Colonic mucosa (tissue), 4 donors: ENCODE measurements around the gene HADH. TPM values are rescaled to one million over a fixed set of nuclear protein-coding genes. Genes with fewer than 3 reads are reported as not detected.
A peak's percentile ranks its signal among the peaks of the same experiment; 100 is the strongest.

Experiments used
- DNase-seq: peaks from one replicate; pipeline ENCODE4 v3.0.0-alpha.2; 2020
- H3K27ac ChIP-seq: fragments of 200-600 bp; one replicate; pipeline ENCODE4 v1.8.0; 2021
- H3K27me3 ChIP-seq: fragments of 200-600 bp; one replicate; pipeline ENCODE4 v1.8.0; 2021
- H3K36me3 ChIP-seq: fragments of 200-600 bp; one replicate; pipeline ENCODE4 v1.8.0; 2021
- H3K4me1 ChIP-seq: fragments of 200-600 bp; one replicate; pipeline ENCODE4 v1.8.0; 2021; ENCODE audit warnings: mild to moderate bottlenecking
- H3K4me3 ChIP-seq: fragments of 200-600 bp; one replicate; pipeline ENCODE4 v1.8.0; 2021
- H3K9ac ChIP-seq, 2 donors: one replicate each; pipeline ENCODE4 v1.7.0; 2013; ENCODE audit warnings: control low read depth in 2 of 2, low read depth in 2 of 2, low read length in 2 of 2
- H3K9me3 ChIP-seq: fragments of 200-600 bp; one replicate; pipeline ENCODE4 v1.8.0; 2021
- intact Hi-C: fragments of 100-400 bp; cut with DNase I; formaldehyde crosslinking; loops from one replicate; pipeline ENCODE4 v1.14.1; 2022
- total RNA-seq, 2 donors: library from RNA; stranded (reverse); fragmentation: NEBNext Ultra II Directional in 1 of 2; extraction: Animal tissue kit (Norgen Biotek cat#: 25700) in 1 of 2; gene quantifications; one replicate each; pipeline ENCODE4 v1.2.1, GENCODE V29; 2021
- TF ChIP-seq, protein P1 (sequence below): fragments of 200-600 bp; IDR thresholded peaks from one replicate; pipeline ENCODE4 v1.8.0; 2022; ENCODE audit warnings: antibody characterized with exemption, mild to moderate bottlenecking
- donor health status: healthy.
- donor health status: DM: no; HTN: no; CAD: no.
- donor health status: DM: no; HTN: no; CAD: no.

HADH gene
- total RNA-seq, 2 donors from 2014 or later, result 121 to 213 TPM

- H3K9ac ChIP-seq, result no peak overlapping the region
- H3K9me3 ChIP-seq, result no peaks in the 10 kb centered on the region
- no peak for DNase-seq
- no peak overlapping the region for H3K4me3 ChIP-seq
- no peaks in the 10 kb centered on the region for H3K36me3 ChIP-seq
- no peaks in the 10 kb centered on the region for H3K4me1 ChIP-seq
- H3K27me3 ChIP-seq, result no peaks in the 10 kb centered on the region
- intact Hi-C loops, result loop anchor here (5.0 to 10.0 kb wide), 2 partner anchors 470 to 547 kb away; no protein-coding TSS in a partner anchor
- TF ChIP-seq, protein P1, sequence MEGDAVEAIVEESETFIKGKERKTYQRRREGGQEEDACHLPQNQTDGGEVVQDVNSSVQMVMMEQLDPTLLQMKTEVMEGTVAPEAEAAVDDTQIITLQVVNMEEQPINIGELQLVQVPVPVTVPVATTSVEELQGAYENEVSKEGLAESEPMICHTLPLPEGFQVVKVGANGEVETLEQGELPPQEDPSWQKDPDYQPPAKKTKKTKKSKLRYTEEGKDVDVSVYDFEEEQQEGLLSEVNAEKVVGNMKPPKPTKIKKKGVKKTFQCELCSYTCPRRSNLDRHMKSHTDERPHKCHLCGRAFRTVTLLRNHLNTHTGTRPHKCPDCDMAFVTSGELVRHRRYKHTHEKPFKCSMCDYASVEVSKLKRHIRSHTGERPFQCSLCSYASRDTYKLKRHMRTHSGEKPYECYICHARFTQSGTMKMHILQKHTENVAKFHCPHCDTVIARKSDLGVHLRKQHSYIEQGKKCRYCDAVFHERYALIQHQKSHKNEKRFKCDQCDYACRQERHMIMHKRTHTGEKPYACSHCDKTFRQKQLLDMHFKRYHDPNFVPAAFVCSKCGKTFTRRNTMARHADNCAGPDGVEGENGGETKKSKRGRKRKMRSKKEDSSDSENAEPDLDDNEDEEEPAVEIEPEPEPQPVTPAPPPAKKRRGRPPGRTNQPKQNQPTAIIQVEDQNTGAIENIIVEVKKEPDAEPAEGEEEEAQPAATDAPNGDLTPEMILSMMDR, result no peak
- no peak overlapping the region for H3K27ac ChIP-seq
Observed at GRCh38 chr4:108024878-108025165, 35.1 kb downstream of the HADH start.

DNA sequence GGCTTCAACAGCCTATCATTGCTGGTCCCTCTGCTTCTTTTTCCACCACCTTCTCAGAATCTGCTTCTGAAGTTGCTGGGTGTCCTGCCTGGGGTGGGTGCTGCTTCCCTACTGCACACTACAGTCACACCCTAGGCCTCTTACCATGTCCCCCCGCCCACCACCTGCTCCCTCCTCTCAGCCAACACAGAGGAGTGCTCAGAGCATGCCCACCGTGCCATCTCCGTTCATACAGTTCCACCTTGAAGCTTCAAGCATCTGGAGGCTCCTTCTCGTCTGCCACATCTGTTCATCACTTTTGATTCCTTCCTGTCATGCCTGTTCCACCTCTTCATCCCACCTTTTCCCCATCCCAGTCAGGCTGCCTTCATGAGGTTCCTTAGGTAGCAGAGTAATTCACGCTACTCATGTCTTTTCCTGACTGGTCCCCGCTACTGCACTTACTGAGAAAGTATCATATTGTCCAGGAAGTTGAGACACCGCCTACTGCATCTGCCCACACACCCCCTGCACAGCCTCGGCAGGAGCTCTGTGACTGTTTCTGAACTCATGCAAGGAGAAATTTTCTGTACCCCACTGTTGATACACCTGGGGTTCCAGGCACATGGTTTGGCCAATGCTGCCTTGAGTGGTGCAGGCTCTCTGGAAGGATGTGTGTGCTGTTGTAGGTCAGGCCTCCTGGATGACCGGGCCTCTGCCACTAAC lies 39.5 kb downstream of the HADH start:
- Histone ChIP-seq H3K9ac (no peak overlapping the region), H3K27me3 (no peaks in the 10 kb centered on the region), H3K4me3 (no peak overlapping the region), H3K4me1 (no peaks in the 10 kb centered on the region), H3K36me3 (no peaks in the 10 kb centered on the region), H3K27ac (no peak overlapping the region), H3K9me3 (no peaks in the 10 kb centered on the region)
- TF ChIP-seq, protein P1, result no peak
- intact Hi-C loops, result loop anchor here (10.0 kb wide), 1 partner anchor 466 kb away; no protein-coding TSS in a partner anchor
- no peak for DNase-seq

DNA sequence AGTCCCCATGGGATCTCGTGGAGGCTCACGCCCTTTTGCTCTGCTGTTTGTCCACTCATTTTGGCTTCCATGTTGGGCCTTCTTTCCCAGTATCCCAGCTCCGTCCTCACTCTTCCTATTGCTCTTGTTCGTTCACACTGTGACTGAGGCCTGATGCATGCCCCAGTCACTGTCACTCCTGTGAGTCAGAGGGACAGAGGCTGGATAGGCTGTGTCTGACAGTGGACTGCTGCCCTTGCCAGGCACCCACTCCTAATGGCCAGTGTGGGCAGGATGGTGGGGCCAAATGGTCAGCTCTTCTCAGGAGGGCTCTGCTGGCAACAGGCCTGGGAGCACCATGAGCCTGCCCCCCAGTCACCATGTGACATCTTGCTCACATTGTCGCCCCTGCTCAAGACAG lies 40.0 kb downstream of the HADH start:
- H3K36me3 ChIP-seq, result no peaks in the 10 kb centered on the region
- no peaks in the 10 kb centered on the region for H3K9me3 ChIP-seq
- TF ChIP-seq, protein P1, result no peak
- H3K4me3 ChIP-seq, result no peak overlapping the region
- DNase-seq, result no peak
- intact Hi-C loops, result loop anchor here (10.0 kb wide), 1 partner anchor 465 kb away; no protein-coding TSS in a partner anchor
- H3K27me3 ChIP-seq, result no peaks in the 10 kb centered on the region
- no peaks in the 10 kb centered on the region for H3K4me1 ChIP-seq
- H3K27ac ChIP-seq, result no peak overlapping the region
- H3K9ac ChIP-seq, result no peak overlapping the region

- Histone ChIP-seq H3K27me3 (no peaks in the 10 kb centered on the region), H3K36me3 (no peaks in the 10 kb centered on the region)
- DNase-seq, result peak; percentile 24
Observed at GRCh38 chr4:108030332-108030731, 40.6 kb downstream of the HADH start.

GRCh38 chr4:108031427-108032083 lies 41.9 kb downstream of the HADH start:
- TF ChIP-seq, protein P1, result no peak
- H3K27me3 ChIP-seq, result no peaks in the 10 kb centered on the region
- intact Hi-C loops, result no loop called here
- no peaks in the 10 kb centered on the region for H3K9me3 ChIP-seq
- DNase-seq, result no peak
- no peaks in the 10 kb centered on the region for H3K4me1 ChIP-seq
- H3K4me3 ChIP-seq, result no peak overlapping the region
- no peak overlapping the region for H3K27ac ChIP-seq
- H3K36me3 ChIP-seq, result no peaks in the 10 kb centered on the region
- no peak overlapping the region for H3K9ac ChIP-seq

More at GRCh38 chr4:108030332-108030731, 40.6 kb downstream of the HADH start:
- intact Hi-C loops, result no loop called here
- Histone ChIP-seq H3K9ac (no peak overlapping the region), H3K4me1 (no peaks in the 10 kb centered on the region), H3K9me3 (no peaks in the 10 kb centered on the region), H3K4me3 (no peak overlapping the region), H3K27ac (no peak overlapping the region)
- TF ChIP-seq, protein P1, result no peak
